ENCODE results near the gene PARD3B. TPM values are rescaled to one million over a fixed set of nuclear protein-coding genes. Genes with fewer than 3 reads are reported as not detected.

PARD3B gene
- total and polyA plus RNA-seq, 2 of the 4 experiments (the other 2 are of a cell fraction): 3.3 to 15.6 TPM

GRCh38 chr2:204514439-204514838, 30.8 kb upstream of the PARD3B start:
- Histone ChIP-seq H2BK20ac (ENCODE audit: low read depth, low read length) (no peak overlapping the region), H3K18ac (ENCODE audit: low read depth, low read length) (no peak overlapping the region), H4K20me1 (ENCODE audit: insufficient read depth, low read length) (no peaks in the 10 kb centered on the region), H2BK120ac (ENCODE audit: low read depth, low read length) (no peak overlapping the region), H3K56ac (ENCODE audit: extremely low read depth, insufficient read depth, low read length) (no peak overlapping the region), H2AK5ac (ENCODE audit: low read depth, low read length) (no peak overlapping the region), H3K4me2 (ENCODE audit: low read depth, low read length) (no peak overlapping the region), H3K27ac (ENCODE audit: insufficient read depth, low read length) (no peak overlapping the region), H3K9me1 (ENCODE audit: insufficient read depth, low read length) (no peaks in the 10 kb centered on the region), H4K8ac (ENCODE audit: low read depth in 2 of 2, low read length in 2 of 2) (no peak overlapping the region), H2BK15ac (ENCODE audit: low read depth, low read length) (no peak overlapping the region), H4K5ac (ENCODE audit: low read depth, low read length) (no peak overlapping the region), H3K27me3 (ENCODE audit: control insufficient read depth, insufficient read depth, low read length) (no peaks in the 10 kb centered on the region), H2AK9ac (replicated peaks; ENCODE audit: low read depth, low read length, poor library complexity) (no peak overlapping the region), H3K23ac (ENCODE audit: low read depth, low read length) (no peak overlapping the region), H3K4me3 (ENCODE audit: insufficient read depth, low read depth, low read length) (no peak overlapping the region), H3K4me1 (ENCODE audit: control insufficient read depth, insufficient read depth, low read length) (no peaks in the 10 kb centered on the region), H3K9me3 (ENCODE audit: control insufficient read depth, insufficient read depth, low read length) (peaks cover 4% of the 10 kb centered on the region), H3K9ac (ENCODE audit: low read depth, low read length) (no peak overlapping the region), H3K14ac (replicated peaks; ENCODE audit: low read depth, low read length) (no peak overlapping the region), H3K4ac (ENCODE audit: low read depth, low read length) (no peak overlapping the region), H4K91ac (ENCODE audit: insufficient read depth, low read depth, low read length) (no peak overlapping the region), H3K79me1 (ENCODE audit: low read depth in 1 of 2, low read length in 2 of 2) (no peaks in the 10 kb centered on the region), H3K36me3 (ENCODE audit: control insufficient read depth, insufficient read depth, low read length) (no peaks in the 10 kb centered on the region), H2BK5ac (ENCODE audit: low read depth, low read length, poor library complexity, severe bottlenecking) (no peak overlapping the region), H2AFZ (replicated peaks; ENCODE audit: low read length, poor library complexity) (no peak overlapping the region)
- ChIA-PET CTCF (no interaction called here), POLR2A (ENCODE audit: unreplicated experiment) (no interaction called here)
- DNase-seq (no peak), ATAC-seq (ENCODE audit: low read depth) (no peak)
- intact Hi-C loops (cut with micrococcal nuclease) (no loop called here), dilution Hi-C loops (cut with HindIII; ENCODE audit: low sequenced_read_pairs, unreplicated experiment) (no loop called here), in situ Hi-C loops (cut with MboI; ENCODE audit: low sequenced_read_pairs) (no loop called here)
- TF ChIP-seq MXI1 (IDR thresholded peaks at IDR 0.05; ENCODE audit: borderline replicate concordance, low read depth, low read length) (no peak), POLR2A (IDR thresholded peaks at IDR 0.05; ENCODE audit: low read depth, low read length) (no peak), BHLHE40 (IDR thresholded peaks at IDR 0.05; ENCODE audit: low read depth, low read length) (no peak), NFE2L2 (IDR thresholded peaks at IDR 0.05; ENCODE audit: low read depth, low read length) (no peak), MAFK (IDR thresholded peaks at IDR 0.05; ENCODE audit: low read depth, low read length) (no peak), RFX5 (IDR thresholded peaks at IDR 0.05; ENCODE audit: low read depth, low read length) (no peak), RAD21 (IDR thresholded peaks at IDR 0.05; ENCODE audit: low read length) (no peak), CHD1 (IDR thresholded peaks at IDR 0.05; ENCODE audit: low read depth, low read length) (no peak), FOS (IDR thresholded peaks at IDR 0.05; ENCODE audit: low read depth, low read length) (no peak)
- TF ChIP-seq, protein P1, sequence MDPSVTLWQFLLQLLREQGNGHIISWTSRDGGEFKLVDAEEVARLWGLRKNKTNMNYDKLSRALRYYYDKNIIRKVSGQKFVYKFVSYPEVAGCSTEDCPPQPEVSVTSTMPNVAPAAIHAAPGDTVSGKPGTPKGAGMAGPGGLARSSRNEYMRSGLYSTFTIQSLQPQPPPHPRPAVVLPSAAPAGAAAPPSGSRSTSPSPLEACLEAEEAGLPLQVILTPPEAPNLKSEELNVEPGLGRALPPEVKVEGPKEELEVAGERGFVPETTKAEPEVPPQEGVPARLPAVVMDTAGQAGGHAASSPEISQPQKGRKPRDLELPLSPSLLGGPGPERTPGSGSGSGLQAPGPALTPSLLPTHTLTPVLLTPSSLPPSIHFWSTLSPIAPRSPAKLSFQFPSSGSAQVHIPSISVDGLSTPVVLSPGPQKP (IDR thresholded peaks at IDR 0.05; ENCODE audit: borderline replicate concordance, low read depth, low read length): no peak
- no TSS peak for BruUV-seq (replicated peaks)
- WGBS, 2 experiments (ENCODE audit: extremely low coverage in 2 of 2, insufficient read length in 1 of 2): no CpG with 5 or more reads among the region's 2 CpGs
